OCI-LY3 (cell line): ENCODE measurements around the gene SDC4.

Experiments
- EZH2phosphoT487 ChIP-seq: fragments of 200-600 bp; shearing (Covaris generic); IDR thresholded peaks from 2 replicates; pipeline ENCODE4 v1.6.1; 2018; ENCODE audit warnings: antibody characterized with exemption, mixed run types, low read depth
- TF ChIP-seq, protein P1 (sequence below): fragments of 200-600, 300-600 bp; sonication (generic); IDR thresholded peaks from 2 replicates; pipeline ENCODE4 v1.5.1; 2014; ENCODE audit warnings: antibody characterized with exemption, low read length, low read depth

DNA sequence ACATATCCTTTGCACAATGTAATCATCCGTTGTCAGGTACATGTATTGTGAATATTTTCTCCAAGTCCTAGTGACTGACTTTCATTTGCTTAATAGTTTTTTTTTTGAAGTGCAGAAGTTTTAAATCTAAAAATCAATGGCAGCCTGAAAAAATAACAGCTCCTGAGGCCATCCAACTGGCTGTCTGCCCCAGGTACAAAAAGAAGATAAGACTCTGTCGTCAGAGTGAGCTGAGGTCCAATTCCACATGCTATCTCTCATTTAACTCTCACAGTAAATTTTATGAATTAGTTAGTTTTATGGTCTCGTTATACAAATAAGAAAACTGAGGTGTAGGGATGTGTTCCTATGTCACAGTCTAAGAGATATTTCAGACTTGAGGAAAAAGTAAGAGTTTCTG lies 72.9 kb downstream of the SDC4 start:
- TF ChIP-seq, protein P1, sequence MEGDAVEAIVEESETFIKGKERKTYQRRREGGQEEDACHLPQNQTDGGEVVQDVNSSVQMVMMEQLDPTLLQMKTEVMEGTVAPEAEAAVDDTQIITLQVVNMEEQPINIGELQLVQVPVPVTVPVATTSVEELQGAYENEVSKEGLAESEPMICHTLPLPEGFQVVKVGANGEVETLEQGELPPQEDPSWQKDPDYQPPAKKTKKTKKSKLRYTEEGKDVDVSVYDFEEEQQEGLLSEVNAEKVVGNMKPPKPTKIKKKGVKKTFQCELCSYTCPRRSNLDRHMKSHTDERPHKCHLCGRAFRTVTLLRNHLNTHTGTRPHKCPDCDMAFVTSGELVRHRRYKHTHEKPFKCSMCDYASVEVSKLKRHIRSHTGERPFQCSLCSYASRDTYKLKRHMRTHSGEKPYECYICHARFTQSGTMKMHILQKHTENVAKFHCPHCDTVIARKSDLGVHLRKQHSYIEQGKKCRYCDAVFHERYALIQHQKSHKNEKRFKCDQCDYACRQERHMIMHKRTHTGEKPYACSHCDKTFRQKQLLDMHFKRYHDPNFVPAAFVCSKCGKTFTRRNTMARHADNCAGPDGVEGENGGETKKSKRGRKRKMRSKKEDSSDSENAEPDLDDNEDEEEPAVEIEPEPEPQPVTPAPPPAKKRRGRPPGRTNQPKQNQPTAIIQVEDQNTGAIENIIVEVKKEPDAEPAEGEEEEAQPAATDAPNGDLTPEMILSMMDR, result no peak
- TF ChIP-seq EZH2phosphoT487, result no peak
